HG03521 (cell line): ENCODE measurements around the gene TWNK.
"Not testable (repeated sequence)": the region's sequence is repeated elsewhere in the genome, so short reads cannot be mapped to it uniquely, and the experiment has no call there.

Source experiments
- ATAC-seq: cut with Tn5 transposase; IDR thresholded peaks from one replicate; pipeline ENCODE4 v1.9.1; 2021; ENCODE audit warnings: mild to moderate bottlenecking, moderate library complexity; ENCODE audit not compliant: unreplicated experiment

TWNK gene

GRCh38 chr10:101029520-101030295 is 42.4 kb downstream of the TWNK start:
- no peak for ATAC-seq

- ATAC-seq: no peak
Measured at GRCh38 chr10:101030496-101031127, 43.3 kb downstream of the TWNK start.

- peak; percentile 82 for ATAC-seq
Measured at GRCh38 chr10:101031128-101031795, 43.9 kb downstream of the TWNK start, which contains the start of the genes PDZD7 and SFXN3. PDZD7 (minus strand) TSS chr10:101031129; CDS start chr10:101030219, 910 bp downstream. SFXN3 (plus strand) TSS chr10:101031234; CDS start chr10:101034695, 3,461 bp downstream.

DNA sequence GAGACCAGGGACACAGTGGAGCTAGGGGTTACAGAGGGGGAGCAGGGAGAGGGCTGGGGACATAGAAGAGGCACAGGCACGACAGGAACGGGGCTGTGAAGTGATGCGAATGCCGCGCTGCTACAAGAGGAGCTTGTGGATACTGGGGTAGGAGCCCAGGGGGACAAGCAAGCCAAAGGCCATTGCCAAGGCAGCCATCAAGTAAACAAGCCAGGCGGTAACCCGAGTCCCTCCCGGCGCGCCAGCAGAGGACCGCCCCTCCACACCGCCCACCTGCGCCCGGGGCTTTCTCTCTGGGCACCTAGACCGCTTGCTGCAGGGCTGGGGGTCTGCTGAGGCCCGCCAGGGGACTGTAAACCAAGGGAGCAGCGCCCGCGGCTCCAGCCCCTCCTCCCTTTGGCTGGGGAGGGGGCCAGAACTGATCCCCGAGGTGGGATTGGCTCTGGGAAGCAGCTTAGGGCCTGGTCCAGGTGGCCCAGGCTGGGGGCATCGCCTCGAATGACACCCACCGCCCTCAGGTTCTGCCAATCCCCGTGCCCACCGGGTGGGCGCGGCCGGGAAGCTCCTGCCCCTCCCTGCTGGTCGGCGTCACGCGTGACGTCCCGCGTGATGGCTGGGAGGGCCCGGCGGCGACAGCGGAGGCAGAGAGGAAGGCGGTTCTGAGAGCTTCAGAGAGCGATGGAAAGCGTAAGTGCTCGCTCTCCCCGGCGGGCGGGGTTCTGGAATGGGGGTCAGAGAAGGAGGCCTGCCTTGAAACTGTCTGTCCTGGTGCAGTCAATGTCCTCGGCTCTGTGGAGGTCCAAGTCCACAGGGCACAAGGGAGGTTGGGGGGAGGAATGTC is 44.7 kb downstream of the TWNK start:
- ATAC-seq: no peak

DNA sequence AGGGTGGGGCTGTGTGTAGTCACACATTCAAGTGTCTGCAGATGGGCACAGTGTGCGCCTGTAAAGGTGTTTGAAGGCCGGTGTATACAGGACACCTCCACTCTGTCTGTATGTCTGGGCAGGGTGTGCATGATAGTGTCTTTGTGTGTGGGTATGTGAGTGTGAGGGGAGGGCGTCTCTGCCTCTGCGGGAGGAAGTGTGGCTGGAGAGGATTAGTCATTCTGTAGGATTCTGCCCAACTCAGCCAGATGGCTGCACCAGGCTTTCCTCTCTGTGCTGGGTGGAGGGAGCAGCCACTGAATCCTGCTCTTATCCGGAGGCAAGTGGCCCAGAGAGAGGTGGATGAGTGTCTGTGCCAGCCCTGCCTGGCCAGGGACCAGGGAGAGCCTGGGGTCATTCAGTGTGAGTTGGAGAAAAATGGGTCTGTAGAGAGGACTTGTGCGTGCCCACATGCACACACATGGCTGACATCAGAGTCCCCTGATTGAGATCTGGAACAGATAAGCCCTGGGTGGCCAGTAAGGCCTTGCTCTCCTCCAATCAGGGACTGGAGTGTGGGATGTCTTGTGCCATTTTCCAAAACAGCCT is 45.4 kb downstream of the TWNK start:
- no peak for ATAC-seq

DNA sequence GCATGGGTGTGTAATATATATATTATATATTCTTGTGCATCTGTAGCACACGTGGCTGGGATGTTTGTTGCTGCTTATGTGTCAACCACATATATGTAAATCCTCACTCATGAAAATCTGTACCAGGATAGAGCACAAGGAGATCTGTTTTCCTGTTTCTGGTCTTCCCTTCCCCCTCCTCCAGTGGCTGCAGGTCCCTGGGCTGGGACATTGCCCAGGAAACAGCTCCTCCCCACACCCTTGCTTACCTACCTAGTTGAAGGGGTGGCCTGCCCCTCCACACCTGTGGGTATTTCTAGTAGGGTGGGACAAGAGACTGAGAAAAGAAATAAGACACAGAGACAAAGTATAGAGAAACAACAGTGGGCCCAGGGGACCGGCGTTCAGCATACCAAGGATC is 45.9 kb downstream of the TWNK start:
- no peak for ATAC-seq

- ATAC-seq: not testable (repeated sequence)
Measured at GRCh38 chr10:101034404-101034803, 47.1 kb downstream of the TWNK start.

GRCh38 chr10:101035314-101035713 is 48.0 kb downstream of the TWNK start:
- no peak for ATAC-seq

GRCh38 chr10:101035916-101036702 is 48.8 kb downstream of the TWNK start:
- ATAC-seq: no peak

DNA sequence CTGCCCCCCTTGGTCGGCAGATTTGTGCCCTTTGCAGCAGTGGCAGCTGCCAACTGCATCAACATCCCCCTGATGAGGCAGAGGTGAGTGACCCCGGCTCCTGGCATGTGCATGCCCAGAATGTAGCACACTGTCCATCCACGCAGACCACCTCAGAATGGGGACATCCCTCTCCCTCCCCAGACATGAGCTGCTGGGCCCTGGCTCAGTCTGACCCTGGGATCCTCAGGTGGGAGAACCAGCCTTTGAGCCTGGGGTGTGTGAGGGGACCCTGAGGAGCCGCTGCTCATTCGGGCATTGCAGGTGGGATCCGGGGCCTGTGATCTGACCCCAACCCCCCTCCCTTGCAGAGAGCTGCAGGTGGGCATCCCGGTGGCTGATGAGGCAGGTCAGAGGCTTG is 49.4 kb downstream of the TWNK start:
- ATAC-seq: no peak

DNA sequence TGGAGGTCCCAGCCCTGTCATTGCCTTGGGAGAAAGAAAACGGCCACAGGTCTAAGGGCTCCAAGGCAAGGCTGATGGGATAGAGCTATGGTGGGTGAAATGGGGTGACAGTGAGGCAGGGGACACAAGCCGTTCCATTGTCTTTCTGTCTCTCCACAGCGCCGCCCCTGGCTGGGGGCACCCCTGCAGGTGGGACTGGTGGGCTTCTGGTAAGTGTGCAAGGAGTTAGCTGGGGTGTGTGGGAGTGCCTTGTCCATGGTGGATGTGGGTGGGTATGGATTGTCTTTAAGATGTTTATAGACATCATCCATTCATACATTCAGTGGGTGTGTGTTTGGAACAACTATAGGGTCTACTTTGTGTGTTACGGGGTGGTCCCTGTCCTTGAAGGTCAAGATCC is 51.1 kb downstream of the TWNK start:
- ATAC-seq: no peak

DNA sequence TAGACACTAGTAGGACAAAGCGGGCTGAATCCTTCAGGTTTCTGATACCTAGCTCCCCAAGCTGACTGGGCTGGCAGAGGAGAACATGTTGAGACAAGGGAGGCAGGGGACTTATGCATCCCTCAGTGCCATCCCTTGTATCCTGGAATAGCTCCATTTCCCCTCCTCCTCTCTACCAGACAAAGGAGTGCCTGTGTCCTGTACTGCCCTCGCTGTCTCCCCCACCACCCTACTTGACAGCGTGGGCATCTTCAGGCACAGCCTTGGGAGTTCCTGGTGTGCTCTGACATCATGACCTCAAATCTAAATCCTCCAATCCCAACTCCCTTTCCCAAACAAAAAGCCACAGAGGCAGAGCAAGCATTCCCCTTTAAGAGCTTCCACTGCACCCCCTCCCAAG is 52.7 kb downstream of the TWNK start:
- ATAC-seq: no peak

DNA sequence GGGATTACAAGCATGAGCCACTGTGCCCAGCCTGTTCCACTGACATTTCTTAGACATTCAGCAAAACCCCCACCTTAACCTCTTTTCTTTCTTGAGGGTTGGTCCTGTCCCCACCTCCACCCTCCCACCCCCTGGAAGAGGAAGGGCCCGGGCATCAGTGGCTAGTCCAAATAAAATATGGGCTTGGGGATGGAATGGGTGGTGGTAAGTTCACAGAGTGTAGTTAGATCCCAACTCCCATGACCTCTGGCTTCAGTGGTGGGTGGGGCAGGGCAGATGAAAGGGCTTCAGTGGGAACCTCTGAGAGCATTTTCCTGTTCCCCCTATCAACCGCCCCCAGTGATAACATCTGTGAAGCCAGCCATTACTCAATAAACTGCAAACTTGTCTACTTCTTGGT is 53.5 kb downstream of the TWNK start:
- ATAC-seq: no peak

GRCh38 chr10:101041252-101041761 is 54.0 kb downstream of the TWNK start:
- ATAC-seq: peak; percentile 56

DNA sequence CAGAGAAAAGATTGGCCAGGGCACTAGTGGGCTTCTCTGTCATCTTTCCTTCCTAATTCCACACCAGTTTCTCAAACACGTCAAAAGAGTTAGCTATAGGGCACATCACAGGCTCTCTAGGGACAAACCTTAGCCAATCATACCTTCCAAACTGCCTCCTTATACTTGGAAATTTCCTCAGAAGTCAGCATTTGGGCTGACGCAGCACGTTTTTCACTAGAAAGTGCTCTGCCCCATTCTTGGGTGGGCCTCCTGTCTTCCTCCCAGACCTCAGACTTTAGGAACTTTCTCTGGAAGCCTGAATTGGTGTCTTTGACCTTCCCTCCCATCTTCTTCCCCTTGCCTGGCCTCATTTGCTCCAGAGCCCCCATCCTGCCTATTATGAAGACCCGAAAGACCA is 54.8 kb downstream of the TWNK start:
- no peak for ATAC-seq

- ATAC-seq: peak; percentile 85
Measured at GRCh38 chr10:101042667-101043362, 55.5 kb downstream of the TWNK start.

GRCh38 chr10:101043363-101043707 is 56.0 kb downstream of the TWNK start:
- no peak for ATAC-seq
